ENCODE measurements around the gene PFDN5. TPM values are rescaled to one million over a fixed set of nuclear protein-coding genes. Genes with fewer than 3 reads are reported as not detected.
A peak's percentile ranks its signal among the peaks of the same experiment; 100 is the strongest.
"Not testable (repeated sequence)": the region's sequence is repeated elsewhere in the genome, so short reads cannot be mapped to it uniquely, and the experiment has no call there.

Gene PFDN5
- total and polyA plus RNA-seq, 9 of the 15 experiments (the other 6 are each of a cell fraction or from before 2014, with no cell fraction given): 361 to 1,636 (median 742) TPM

- H3K27me3 ChIP-seq (ENCODE audit: control insufficient read depth in 2 of 2, insufficient read depth in 2 of 2, low read length in 2 of 2); H4K20me1 ChIP-seq (replicated peaks; ENCODE audit: control insufficient read depth, insufficient read depth, low read length); H3K4me3 ChIP-seq; BruUV-seq (replicated peaks); FAIRE-seq; H3K9me3 ChIP-seq (replicated peaks; ENCODE audit: control insufficient read depth, insufficient read depth, low read depth, low read length); DNase-seq (ENCODE audit: extremely low read depth in 1 of 4, low spot score in 3 of 4); H3K27ac ChIP-seq (ENCODE audit: extremely low read depth, low read depth, low read length); CTCF ChIA-PET (ENCODE audit: low intra/inter-chr PET ratio); H3K79me2 ChIP-seq (ENCODE audit: control insufficient read depth, insufficient read depth, low read length); ATAC-seq; intact Hi-C loops (cut with micrococcal nuclease); H3K9me1 ChIP-seq (ENCODE audit: control insufficient read depth, insufficient read depth, low read length); H3K4me2 ChIP-seq (ENCODE audit: insufficient read depth, low read length); H3K36me3 ChIP-seq (ENCODE audit: control insufficient read depth, insufficient read depth, low read length); H2AFZ ChIP-seq (ENCODE audit: low read depth, low read length); H3K9ac ChIP-seq (ENCODE audit: insufficient read depth in 1 of 2, low read depth in 2 of 2, low read length in 2 of 2); in situ Hi-C loops (cut with MboI): not testable (repeated sequence)
- TF ChIP-seq BCOR (IDR thresholded peaks at IDR 0.05) (peak; percentile 41; the same call in 1 of the 2 replicates), ZNF121 (CRISPR knock-in tag; conservative IDR thresholded peaks at IDR 0.05) (peak; percentile 95), KDM1A (IDR thresholded peaks at IDR 0.05) (0 out of 4 replicates have a peak, but pooled peaks of 1 of the 2 experiments have one; percentile 8), RBM25 (IDR thresholded peaks at IDR 0.05; ENCODE audit: low read depth, low read length, severe bottlenecking) (peak; percentile 25)
- POLR2A ChIA-PET: interaction anchor here (0.7 kb wide), 1 partner anchor 12 kb away, joined by 3 read pairs; no protein-coding TSS in a partner anchor
- H3K4me1 ChIP-seq (replicated peaks in 1 of 2; ENCODE audit: control insufficient read depth in 2 of 2, insufficient read depth in 2 of 2, low read length in 2 of 2): peaks cover 4 to 28% of the 10 kb centered on the region in 2 experiments; a peak in 4 of 5 replicates
Observed at GRCh38 chr12:53332339-53332738, 37.0 kb downstream of the PFDN5 start.

- no peak overlapping the region for H3K27ac ChIP-seq (ENCODE audit: extremely low read depth, low read depth, low read length)
- H3K9me3 ChIP-seq (replicated peaks; ENCODE audit: control insufficient read depth, insufficient read depth, low read depth, low read length): no peaks in the 10 kb centered on the region
- H3K27me3 ChIP-seq (ENCODE audit: control insufficient read depth in 2 of 2, insufficient read depth in 2 of 2, low read length in 2 of 2): no peaks in the 10 kb centered on the region
- FAIRE-seq: no peak
- H2AFZ ChIP-seq (ENCODE audit: low read depth, low read length): peak overlapping the region; percentile 32; the same call in 1 of the 2 replicates
- H3K9ac ChIP-seq (ENCODE audit: insufficient read depth in 1 of 2, low read depth in 2 of 2, low read length in 2 of 2): peak overlapping the region in 1 of 2 experiments; percentile 68; a peak in 2 of 4 replicates
- POLR2A ChIA-PET: interaction anchor here (0.6 to 1.1 kb wide), 2 partner anchors 9 to 10 kb away, joined by 4 to 5 read pairs; no protein-coding TSS in a partner anchor
- no peaks in the 10 kb centered on the region for H3K36me3 ChIP-seq (ENCODE audit: control insufficient read depth, insufficient read depth, low read length)
- intact Hi-C loops (cut with micrococcal nuclease): no loop called here
- no TSS peak for BruUV-seq (replicated peaks)
- H4K20me1 ChIP-seq (replicated peaks; ENCODE audit: control insufficient read depth, insufficient read depth, low read length): no peaks in the 10 kb centered on the region
- 45% methylated on average over 6 of the region's 15 CpGs for WGBS (ENCODE audit: insufficient coverage, low coverage, missing lambda C conversion rate)
- in situ Hi-C loops (cut with MboI): no loop called here
- DNase-seq (ENCODE audit: extremely low read depth in 1 of 4, low spot score in 3 of 4): no peak
- TF ChIP-seq ZKSCAN1 (IDR thresholded peaks at IDR 0.05; ENCODE audit: low read depth, low read length) (no peak), LARP7 (IDR thresholded peaks at IDR 0.05) (no peak), ETV5 (CRISPR knock-in tag; IDR thresholded peaks at IDR 0.05; ENCODE audit: low read depth) (no peak), ZBTB7A (IDR thresholded peaks at IDR 0.05; ENCODE audit: borderline replicate concordance, control insufficient read depth, low read depth, low read length) (0 out of 2 replicates have a peak, but pooled peaks have one; percentile 15)
- peaks cover 5 to 28% of the 10 kb centered on the region in 2 experiments for H3K4me1 ChIP-seq (replicated peaks in 1 of 2; ENCODE audit: control insufficient read depth in 2 of 2, insufficient read depth in 2 of 2, low read length in 2 of 2)
- no peaks in the 10 kb centered on the region for H3K9me1 ChIP-seq (ENCODE audit: control insufficient read depth, insufficient read depth, low read length)
- H3K79me2 ChIP-seq (ENCODE audit: control insufficient read depth, insufficient read depth, low read length): no peaks in the 10 kb centered on the region
- CTCF ChIA-PET (ENCODE audit: low intra/inter-chr PET ratio): no interaction called here
- no peak for ATAC-seq
- H3K4me2 ChIP-seq (ENCODE audit: insufficient read depth, low read length): no peak overlapping the region
- no peak overlapping the region for H3K4me3 ChIP-seq
Observed at GRCh38 chr12:53332744-53333143, 37.4 kb downstream of the PFDN5 start.

Measured in K562 (cell line).